Dermis blood vessel endothelial cell (primary cell): Measurements from ENCODE around the gene BCL2. TPM values are rescaled to one million over a fixed set of nuclear protein-coding genes. Genes with fewer than 3 reads are reported as not detected.

ENCODE experiments used
- DNase-seq: peaks from one replicate; pipeline ENCODE4 v3.0.0; 2010
- total RNA-seq: library from RNA; depleted of rRNA; stranded (reverse); fragments of >200 nt; gene quantifications from 2 replicates; pipeline ENCODE4 v1.2.3, GENCODE V29; 2014

Gene BCL2
- total RNA-seq, 1 donor from 2014 or later = 1.4 TPM

- peak; percentile 69 for DNase-seq
Observed at GRCh38 chr18:63155169-63155852, 164.3 kb downstream of the BCL2 start.

GRCh38 chr18:63154350-63155152 is 165.0 kb downstream of the BCL2 start:
- no peak for DNase-seq

- no peak for DNase-seq
Observed at GRCh38 chr18:63152791-63153190, 166.8 kb downstream of the BCL2 start.

- no peak for DNase-seq
Observed at GRCh38 chr18:63152096-63152495, 167.5 kb downstream of the BCL2 start.

- DNase-seq = no peak
Observed at GRCh38 chr18:63151539-63151938, 168.0 kb downstream of the BCL2 start.

- no peak for DNase-seq
Observed at GRCh38 chr18:63150942-63151421, 168.6 kb downstream of the BCL2 start.

GRCh38 chr18:63150326-63150725 is 169.2 kb downstream of the BCL2 start:
- DNase-seq = no peak

GRCh38 chr18:63149302-63149587 is 170.3 kb downstream of the BCL2 start:
- no peak for DNase-seq

- DNase-seq = no peak
Observed at GRCh38 chr18:63148449-63149301, 170.9 kb downstream of the BCL2 start.

- no peak for DNase-seq
Observed at GRCh38 chr18:63147973-63148372, 171.6 kb downstream of the BCL2 start.

GRCh38 chr18:63146828-63147409 is 172.7 kb downstream of the BCL2 start:
- DNase-seq = no peak

- DNase-seq = no peak
Observed at GRCh38 chr18:63145851-63146555, 173.6 kb downstream of the BCL2 start.

GRCh38 chr18:63145166-63145850 is 174.3 kb downstream of the BCL2 start:
- DNase-seq = no peak

- DNase-seq = no peak
Observed at GRCh38 chr18:63144748-63145147, 174.8 kb downstream of the BCL2 start.

- no peak for DNase-seq
Observed at GRCh38 chr18:63143330-63143771, 176.2 kb downstream of the BCL2 start.

GRCh38 chr18:63142594-63143225 is 176.9 kb downstream of the BCL2 start:
- DNase-seq = no peak

- no peak for DNase-seq
Observed at GRCh38 chr18:63141778-63142176, 177.8 kb downstream of the BCL2 start.

- DNase-seq = no peak
Observed at GRCh38 chr18:63140997-63141777, 178.4 kb downstream of the BCL2 start.

GRCh38 chr18:63140038-63140450 is 179.5 kb downstream of the BCL2 start:
- DNase-seq = no peak
